ENCODE data around the gene SH2D1B.

The SH2D1B gene

DNA sequence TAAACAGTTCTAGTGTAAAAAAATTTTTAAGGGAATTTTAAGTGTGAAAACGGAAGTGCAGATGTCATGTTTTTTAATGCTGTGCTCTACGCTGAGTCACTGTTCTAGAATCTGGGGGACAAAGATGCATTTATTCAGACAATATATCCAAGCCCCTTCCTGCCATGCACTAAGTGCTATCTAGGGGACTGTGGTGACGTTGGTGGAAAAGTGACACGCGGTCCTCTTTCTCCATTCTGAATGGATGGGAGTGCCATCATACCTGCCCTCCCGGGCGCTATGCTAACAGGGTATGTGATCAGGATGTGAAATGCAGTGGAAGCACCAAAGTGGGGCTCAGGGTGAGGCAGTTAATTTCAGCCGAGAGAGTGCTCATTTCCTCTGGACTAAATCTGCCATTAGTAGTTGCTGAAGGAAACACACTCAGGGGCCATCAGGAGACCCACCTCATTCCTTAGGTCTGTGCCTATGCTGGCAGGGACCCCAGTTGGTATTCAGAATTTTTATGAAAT, 23.8 kb downstream of the SH2D1B start:
- CTCF ChIA-PET: interaction anchor here (5.9 kb wide), 1 partner anchor 332 kb away, joined by 38 read pairs; no protein-coding TSS in a partner anchor
- POLR2A ChIA-PET: no interaction called here
- no peak for DNase-seq (ENCODE audit: low read depth, low spot score)
- no peak overlapping the region for H3K4me3 ChIP-seq (ENCODE audit: low read depth, low read length)
- TF ChIP-seq, protein P1, sequence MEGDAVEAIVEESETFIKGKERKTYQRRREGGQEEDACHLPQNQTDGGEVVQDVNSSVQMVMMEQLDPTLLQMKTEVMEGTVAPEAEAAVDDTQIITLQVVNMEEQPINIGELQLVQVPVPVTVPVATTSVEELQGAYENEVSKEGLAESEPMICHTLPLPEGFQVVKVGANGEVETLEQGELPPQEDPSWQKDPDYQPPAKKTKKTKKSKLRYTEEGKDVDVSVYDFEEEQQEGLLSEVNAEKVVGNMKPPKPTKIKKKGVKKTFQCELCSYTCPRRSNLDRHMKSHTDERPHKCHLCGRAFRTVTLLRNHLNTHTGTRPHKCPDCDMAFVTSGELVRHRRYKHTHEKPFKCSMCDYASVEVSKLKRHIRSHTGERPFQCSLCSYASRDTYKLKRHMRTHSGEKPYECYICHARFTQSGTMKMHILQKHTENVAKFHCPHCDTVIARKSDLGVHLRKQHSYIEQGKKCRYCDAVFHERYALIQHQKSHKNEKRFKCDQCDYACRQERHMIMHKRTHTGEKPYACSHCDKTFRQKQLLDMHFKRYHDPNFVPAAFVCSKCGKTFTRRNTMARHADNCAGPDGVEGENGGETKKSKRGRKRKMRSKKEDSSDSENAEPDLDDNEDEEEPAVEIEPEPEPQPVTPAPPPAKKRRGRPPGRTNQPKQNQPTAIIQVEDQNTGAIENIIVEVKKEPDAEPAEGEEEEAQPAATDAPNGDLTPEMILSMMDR (IDR thresholded peaks at IDR 0.05; ENCODE audit: insufficient read depth, low read length, missing control alignments): no peak

DNA sequence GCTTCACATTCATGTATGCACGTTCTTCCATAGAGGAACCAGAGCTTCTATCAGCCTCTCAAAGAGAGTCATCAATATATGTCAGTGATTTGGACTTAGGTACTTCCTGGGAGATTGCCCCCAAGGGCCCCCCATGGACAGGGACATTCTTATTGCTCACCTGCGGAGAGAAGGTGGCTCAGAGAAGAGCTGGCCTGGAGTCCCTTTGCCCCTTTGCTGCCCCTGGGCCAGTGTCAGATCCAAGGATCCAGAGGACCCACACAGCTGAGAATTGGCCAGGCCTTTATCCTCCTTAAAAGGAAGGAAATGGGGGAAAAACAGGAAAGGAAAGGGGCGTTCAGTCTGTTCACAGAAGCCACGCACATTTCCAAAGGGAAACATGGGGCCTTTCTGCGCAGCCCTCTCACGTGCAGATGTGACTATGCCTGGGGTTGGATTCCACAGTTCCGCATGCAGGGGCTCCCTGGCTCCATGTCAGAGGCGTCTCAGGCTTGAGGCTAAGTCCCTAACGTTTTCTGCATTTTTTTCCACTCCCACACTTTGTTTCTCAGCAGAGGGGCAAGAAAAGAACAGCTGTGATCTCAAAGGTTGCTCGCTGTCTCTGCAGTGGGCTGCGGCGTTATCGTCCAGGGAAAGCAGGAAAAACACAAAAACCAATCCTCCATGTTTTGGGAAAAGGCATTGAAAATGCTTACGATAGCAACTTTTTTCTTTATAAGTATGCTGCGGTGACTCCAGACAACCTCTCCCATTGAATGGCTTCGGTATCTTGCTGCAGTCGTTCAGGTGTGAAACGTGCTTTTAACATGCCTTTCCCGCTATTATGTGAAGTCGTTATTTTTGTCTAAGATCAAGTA, 24.5 kb downstream of the SH2D1B start:
- H3K4me3 ChIP-seq (ENCODE audit: low read depth, low read length): no peak overlapping the region
- DNase-seq (ENCODE audit: low read depth, low spot score): no peak
- ChIA-PET CTCF (interaction anchor here (0.9 kb wide), 1 partner anchor 11 kb away, joined by 3 read pairs; no protein-coding TSS in a partner anchor), POLR2A (no interaction called here)
- TF ChIP-seq, protein P1 (IDR thresholded peaks at IDR 0.05; ENCODE audit: insufficient read depth, low read length, missing control alignments): no peak

DNA sequence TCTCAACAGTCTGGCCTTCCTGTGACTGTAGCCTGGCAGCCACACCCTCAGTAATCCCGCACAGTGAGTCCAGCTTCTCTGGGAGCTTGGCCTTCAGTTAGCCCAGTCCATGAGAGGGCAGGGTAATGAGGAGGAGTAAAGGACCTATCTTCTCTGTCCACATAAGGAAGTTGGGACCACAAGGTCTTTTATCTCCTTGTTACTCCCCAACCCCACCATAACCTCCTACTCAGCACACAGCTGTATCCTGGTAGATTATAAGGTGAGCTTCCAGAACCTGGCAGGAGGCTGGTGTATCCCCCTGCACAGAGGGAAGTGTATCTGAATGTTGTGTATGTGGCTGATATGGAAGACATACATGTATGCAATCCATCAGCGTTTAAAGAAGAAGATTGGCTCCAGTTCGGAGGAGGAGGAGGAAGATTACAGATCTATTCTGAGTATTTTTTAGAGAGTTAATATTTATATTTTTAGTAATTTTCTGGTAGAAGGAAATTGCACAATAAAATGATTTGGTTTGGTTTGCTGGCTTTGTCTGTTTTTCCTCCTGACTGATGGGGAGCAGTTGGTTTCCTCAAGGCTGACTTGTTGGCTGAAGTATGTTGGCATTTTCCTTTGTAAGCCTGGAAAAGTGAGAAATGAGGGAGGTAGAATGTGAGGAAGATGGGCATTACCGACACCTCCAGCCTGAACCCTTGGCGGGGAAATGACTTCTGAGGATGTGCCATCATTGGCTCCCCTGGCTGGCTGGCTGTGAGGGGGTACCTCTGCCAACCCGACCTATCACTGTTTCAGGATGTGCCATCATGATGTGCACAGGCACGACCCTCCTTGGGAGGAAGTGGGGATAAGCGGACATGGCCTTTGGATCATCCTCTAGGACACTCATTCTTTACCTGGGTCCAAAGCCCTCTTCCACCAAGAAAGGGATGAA, 25.4 kb downstream of the SH2D1B start:
- ChIA-PET CTCF (interaction anchor here (0.9 kb wide), 1 partner anchor 12 kb away, joined by 3 read pairs; no protein-coding TSS in a partner anchor), POLR2A (no interaction called here)
- TF ChIP-seq, protein P1 (IDR thresholded peaks at IDR 0.05; ENCODE audit: insufficient read depth, low read length, missing control alignments): no peak
- no peak for DNase-seq (ENCODE audit: low read depth, low spot score)
- no peak overlapping the region for H3K4me3 ChIP-seq (ENCODE audit: low read depth, low read length)

DNA sequence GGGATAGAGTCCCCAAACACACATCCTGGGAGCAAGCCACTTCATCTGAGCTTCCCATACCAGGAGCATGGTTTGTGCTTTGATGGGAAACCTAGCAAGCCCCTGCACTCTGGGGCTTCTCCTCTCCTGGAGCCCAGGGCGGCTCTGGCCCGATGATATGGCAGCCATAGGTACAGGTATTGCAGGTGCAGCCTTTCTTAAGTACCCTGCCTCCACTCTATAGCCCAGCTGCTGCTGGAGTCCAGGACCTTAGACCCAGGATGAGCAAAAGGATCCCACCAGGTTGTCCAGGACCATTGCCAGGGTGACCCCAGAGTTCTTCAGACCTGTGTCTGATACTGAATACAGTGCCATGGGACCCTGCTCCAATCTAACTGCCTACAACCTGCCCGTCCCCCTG, 26.2 kb downstream of the SH2D1B start:
- H3K4me3 ChIP-seq (ENCODE audit: low read depth, low read length): no peak overlapping the region
- TF ChIP-seq, protein P1 (IDR thresholded peaks at IDR 0.05; ENCODE audit: insufficient read depth, low read length, missing control alignments): no peak
- no peak for DNase-seq (ENCODE audit: low read depth, low spot score)
- CTCF ChIA-PET: no interaction called here
- POLR2A ChIA-PET: no interaction called here

DNA sequence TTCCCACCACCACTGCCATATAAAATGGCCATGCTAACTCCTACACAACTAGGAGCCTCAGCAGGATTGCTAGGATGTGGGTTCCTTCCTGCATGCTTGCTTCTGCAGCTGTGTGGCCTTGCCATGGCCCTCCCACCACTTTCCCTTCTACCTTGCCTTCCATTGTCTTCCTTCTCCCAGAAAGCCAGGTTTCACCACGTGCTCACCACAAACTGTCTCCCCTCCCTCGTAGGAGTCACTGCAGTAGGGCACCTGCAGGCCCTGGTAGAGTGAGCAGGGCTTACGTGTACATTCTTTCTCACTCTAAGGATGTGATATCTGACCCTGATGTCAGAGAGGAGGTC, 26.7 kb downstream of the SH2D1B start:
- H3K4me3 ChIP-seq (ENCODE audit: low read depth, low read length): no peak overlapping the region
- DNase-seq (ENCODE audit: low read depth, low spot score): no peak
- POLR2A ChIA-PET: no interaction called here
- CTCF ChIA-PET: no interaction called here
- TF ChIP-seq, protein P1 (IDR thresholded peaks at IDR 0.05; ENCODE audit: insufficient read depth, low read length, missing control alignments): no peak
